IPS-18a (cell line): ENCODE results near the gene BMP7.

Experiments
- H3K27ac ChIP-seq: one replicate; pipeline ENCODE4 v1.5.1; 2013; ENCODE audit warnings: low read length
- H3K27me3 ChIP-seq: one replicate; pipeline ENCODE4 v1.6.1; 2013; ENCODE audit warnings: mild to moderate bottlenecking, low read length; ENCODE audit not compliant: control insufficient read depth, insufficient read depth
- H3K36me3 ChIP-seq: one replicate; pipeline ENCODE4 v1.6.1; 2013; ENCODE audit warnings: low read depth, low read length; ENCODE audit not compliant: control insufficient read depth
- H3K4me1 ChIP-seq: one replicate; pipeline ENCODE4 v1.6.1; 2013; ENCODE audit warnings: low read depth, low read length; ENCODE audit not compliant: control insufficient read depth
- H3K4me3 ChIP-seq: one replicate; pipeline ENCODE4 v1.5.1; 2013; ENCODE audit warnings: low read length
- H3K9ac ChIP-seq: one replicate; pipeline ENCODE4 v1.6.1; 2013; ENCODE audit warnings: mild to moderate bottlenecking, low read length, moderate library complexity
- H3K9me3 ChIP-seq: one replicate; pipeline ENCODE4 v1.6.1; 2013; ENCODE audit warnings: low read depth, low read length; ENCODE audit not compliant: control insufficient read depth

Gene BMP7

GRCh38 chr20:57118964-57119363 lies 147.5 kb downstream of the BMP7 start:
- Histone ChIP-seq H3K27ac (no peak overlapping the region), H3K36me3 (no peaks in the 10 kb centered on the region), H3K9me3 (no peaks in the 10 kb centered on the region), H3K4me3 (no peak overlapping the region), H3K9ac (no peak overlapping the region), H3K27me3 (no peaks in the 10 kb centered on the region), H3K4me1 (no peaks in the 10 kb centered on the region)
